Natural killer cell (primary cell): ENCODE results near the gene NUDT16L1. TPM values are rescaled to one million over a fixed set of nuclear protein-coding genes. Genes with fewer than 3 reads are reported as not detected.

Experiments
- ATAC-seq, 3 donors: fragments of 150-1000 bp in 2 of 3; fragments of 200-7000 bp in 1 of 3; cut with Tn5 transposase; 1 replicate in 1 of 3; 2 replicates in 2 of 3; pipeline ENCODE4 v1.10.0; 2021; ENCODE audit warnings: mild to moderate bottlenecking in 2 of 3, moderate library complexity in 2 of 3
- DNase-seq, 2 donors: peaks; one replicate each; pipeline versions ENCODE4 v3.0.0 to v3.0.0-alpha.2; 2013 to 2021; ENCODE audit warnings: mixed read lengths in 1 of 2
- H3K27ac ChIP-seq: one replicate; pipeline ENCODE4 v1.5.1; 2013; ENCODE audit warnings: mild to moderate bottlenecking, low read length
- H3K27me3 ChIP-seq: one replicate; pipeline ENCODE4 v1.6.1; 2013; ENCODE audit warnings: low read length; ENCODE audit not compliant: control insufficient read depth, insufficient read depth
- H3K36me3 ChIP-seq: one replicate; pipeline ENCODE4 v1.6.1; 2013; ENCODE audit warnings: low read length; ENCODE audit not compliant: control insufficient read depth, insufficient read depth
- H3K4me1 ChIP-seq: one replicate; pipeline ENCODE4 v1.6.1; 2013; ENCODE audit warnings: low read length; ENCODE audit not compliant: control insufficient read depth, insufficient read depth
- H3K4me3 ChIP-seq: one replicate; pipeline ENCODE4 v1.5.1; 2013; ENCODE audit warnings: low read length
- H3K9me3 ChIP-seq: one replicate; pipeline ENCODE4 v1.6.1; 2013; ENCODE audit warnings: low read length; ENCODE audit not compliant: control insufficient read depth, insufficient read depth
- H3K27ac Mint-ChIP-seq, 2 donors: one replicate each; pipeline ENCODE4 v1.8.0; 2022; ENCODE audit warnings: mild to moderate bottlenecking in 2 of 2, mixed read lengths in 2 of 2, moderate library complexity in 1 of 2
- H3K27me3 Mint-ChIP-seq, 2 donors: one replicate each; pipeline ENCODE4 v1.8.0; 2022; ENCODE audit warnings: low read depth in 2 of 2, mixed read lengths in 2 of 2
- H3K36me3 Mint-ChIP-seq: one replicate; pipeline ENCODE4 v1.8.0; 2022; ENCODE audit warnings: mixed read lengths
- H3K4me1 Mint-ChIP-seq, 2 donors: one replicate each; pipeline ENCODE4 v1.8.0; 2022; ENCODE audit warnings: mixed read lengths in 2 of 2
- H3K4me3 Mint-ChIP-seq: one replicate; pipeline ENCODE4 v1.8.0; 2022; ENCODE audit warnings: mild to moderate bottlenecking, moderate library complexity, mixed read lengths
- H3K9me3 Mint-ChIP-seq, 2 donors: one replicate each; pipeline ENCODE4 v1.8.0; 2022; ENCODE audit warnings: mixed read lengths in 2 of 2
- WGBS: methylation state at CpG from one replicate; pipeline ENCODE4 v1.1.7; 2013; ENCODE audit warnings: missing lambda C conversion rate; ENCODE audit not compliant: insufficient coverage; 5-methylcytosine and 5-hydroxymethylcytosine counted together
- intact Hi-C: fragments of 100-400 bp; cut with micrococcal nuclease; formaldehyde crosslinking; loops from one replicate; pipeline ENCODE4 v1.14.2; 2022
- total RNA-seq, 4 donors: library from RNA; stranded (reverse); fragments of 120-200 nt in 1 of 4; gene quantifications; one replicate each; pipeline versions ENCODE4 v1.2.3 to v1.2.4, GENCODE V29; 2013 to 2022
- TF ChIP-seq, protein P1 (sequence below): fragments of 200-600 bp; IDR thresholded peaks from one replicate; pipeline ENCODE4 v1.8.0; 2022; ENCODE audit warnings: antibody characterized with exemption

NUDT16L1 gene
- total RNA-seq, 3 donors from 2014 or later (not counting 1 experiment from before 2014, with no cell fraction given), result 30.8 to 39.1 (median 35.0) TPM

DNA sequence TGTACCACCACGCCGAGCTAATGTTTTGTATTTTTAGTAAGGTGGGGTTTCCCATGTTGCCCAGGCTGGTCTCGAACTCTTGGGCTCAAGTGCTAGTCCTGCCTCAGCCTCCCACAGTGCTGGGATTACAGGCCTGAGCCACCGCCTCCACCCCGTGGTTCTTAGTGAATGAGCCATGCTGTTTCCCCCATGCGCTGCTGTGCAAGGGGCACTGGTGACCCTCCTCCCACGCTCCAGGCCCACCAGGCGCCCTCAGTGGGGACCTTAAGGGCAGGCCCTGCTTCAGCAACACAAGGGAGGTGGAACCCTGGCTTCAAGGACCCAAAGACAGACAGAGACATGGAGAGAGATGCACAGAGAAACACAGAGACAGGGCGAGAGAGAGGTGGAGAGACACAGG is 15.4 kb upstream of the NUDT16L1 start:
- Mint-ChIP-seq H3K9me3 (no peaks in the 10 kb centered on the region), H3K36me3 (no peaks in the 10 kb centered on the region), H3K27ac (peak overlapping the region; percentile 19 to 39), H3K4me1 (peaks cover 18 to 33% of the 10 kb centered on the region in 2 donors), H3K27me3 (no peaks in the 10 kb centered on the region), H3K4me3 (no peak overlapping the region)
- TF ChIP-seq, protein P1, sequence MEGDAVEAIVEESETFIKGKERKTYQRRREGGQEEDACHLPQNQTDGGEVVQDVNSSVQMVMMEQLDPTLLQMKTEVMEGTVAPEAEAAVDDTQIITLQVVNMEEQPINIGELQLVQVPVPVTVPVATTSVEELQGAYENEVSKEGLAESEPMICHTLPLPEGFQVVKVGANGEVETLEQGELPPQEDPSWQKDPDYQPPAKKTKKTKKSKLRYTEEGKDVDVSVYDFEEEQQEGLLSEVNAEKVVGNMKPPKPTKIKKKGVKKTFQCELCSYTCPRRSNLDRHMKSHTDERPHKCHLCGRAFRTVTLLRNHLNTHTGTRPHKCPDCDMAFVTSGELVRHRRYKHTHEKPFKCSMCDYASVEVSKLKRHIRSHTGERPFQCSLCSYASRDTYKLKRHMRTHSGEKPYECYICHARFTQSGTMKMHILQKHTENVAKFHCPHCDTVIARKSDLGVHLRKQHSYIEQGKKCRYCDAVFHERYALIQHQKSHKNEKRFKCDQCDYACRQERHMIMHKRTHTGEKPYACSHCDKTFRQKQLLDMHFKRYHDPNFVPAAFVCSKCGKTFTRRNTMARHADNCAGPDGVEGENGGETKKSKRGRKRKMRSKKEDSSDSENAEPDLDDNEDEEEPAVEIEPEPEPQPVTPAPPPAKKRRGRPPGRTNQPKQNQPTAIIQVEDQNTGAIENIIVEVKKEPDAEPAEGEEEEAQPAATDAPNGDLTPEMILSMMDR, result no peak
- H3K9me3 ChIP-seq, result no peaks in the 10 kb centered on the region
- intact Hi-C loops, result no loop called here
- no peak for ATAC-seq
- no peaks in the 10 kb centered on the region for H3K27me3 ChIP-seq
- H3K4me3 ChIP-seq, result no peak overlapping the region
- no peak overlapping the region for H3K27ac ChIP-seq
- 92% methylated on average over 8 of the region's 9 CpGs for WGBS
- peaks cover 34% of the 10 kb centered on the region for H3K4me1 ChIP-seq
- DNase-seq, result no peak
- H3K36me3 ChIP-seq, result peaks cover 28% of the 10 kb centered on the region

DNA sequence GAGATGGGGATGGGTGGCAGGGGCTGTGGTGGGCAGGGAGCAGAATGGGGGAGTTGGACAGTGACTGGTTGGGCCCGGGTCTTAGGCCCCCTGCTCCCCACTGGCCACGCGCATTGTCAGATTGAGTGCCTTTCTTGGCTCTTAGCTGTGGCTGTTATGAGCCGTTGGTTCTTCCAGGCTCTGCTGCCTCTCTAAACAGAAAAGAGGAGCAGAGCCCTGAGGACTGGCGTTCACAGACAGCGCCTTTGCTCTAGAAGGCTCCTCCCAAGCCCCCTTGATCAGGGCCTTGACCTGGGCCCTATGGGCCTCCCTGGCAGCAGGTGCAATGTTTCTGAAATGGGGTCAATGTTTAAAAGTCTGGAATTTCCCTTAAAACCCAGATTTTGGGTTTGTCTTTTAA is 14.8 kb upstream of the NUDT16L1 start:
- 88% methylated on average over 6 of the region's 6 CpGs for WGBS
- Histone ChIP-seq H3K36me3 (peaks cover 28% of the 10 kb centered on the region), H3K27me3 (no peaks in the 10 kb centered on the region), H3K9me3 (no peaks in the 10 kb centered on the region), H3K4me1 (peaks cover 34% of the 10 kb centered on the region), H3K27ac (no peak overlapping the region), H3K4me3 (no peak overlapping the region)
- no peak for DNase-seq
- Mint-ChIP-seq H3K27ac (peak overlapping the region; percentile 19 to 39), H3K27me3 (no peaks in the 10 kb centered on the region), H3K4me3 (no peak overlapping the region), H3K4me1 (peaks cover 18 to 33% of the 10 kb centered on the region in 2 donors), H3K36me3 (no peaks in the 10 kb centered on the region), H3K9me3 (no peaks in the 10 kb centered on the region)
- no peak for ATAC-seq
- intact Hi-C loops, result no loop called here
- TF ChIP-seq, protein P1, result no peak

DNA sequence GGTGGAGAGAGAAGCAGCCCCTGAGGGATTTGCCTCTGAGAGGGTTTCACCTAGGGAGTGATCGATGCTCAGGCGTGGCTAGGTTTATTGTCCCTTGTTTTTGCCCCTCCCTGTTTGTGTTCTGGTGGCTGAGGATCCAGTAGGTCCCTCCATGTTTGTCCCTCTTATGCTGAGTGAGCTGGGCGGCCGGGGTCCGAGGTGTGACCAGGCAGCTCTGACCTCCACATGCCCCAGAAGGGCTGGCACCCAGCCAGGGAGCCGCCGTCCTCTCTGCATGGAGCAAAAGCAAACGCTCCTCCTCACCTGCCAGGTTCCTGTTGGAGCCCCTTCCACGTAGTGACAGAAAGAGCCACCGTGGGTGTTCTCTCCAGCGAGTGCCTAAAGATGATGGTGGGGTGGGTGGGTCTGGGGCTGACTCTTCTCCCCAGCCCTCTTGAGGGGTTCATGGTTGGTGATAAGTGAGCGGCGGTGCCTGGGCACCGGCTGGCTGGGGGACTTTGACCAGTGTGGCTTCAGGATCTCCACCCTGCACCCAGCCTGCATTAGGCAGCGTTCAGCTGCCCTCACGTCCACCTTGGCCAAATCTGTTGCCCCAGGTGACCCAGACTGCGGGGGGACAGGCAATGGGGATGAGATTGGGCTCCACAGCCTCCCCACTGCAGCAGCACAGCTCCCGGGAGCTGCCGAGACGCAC is 14.1 kb upstream of the NUDT16L1 start:
- WGBS, result 92% methylated on average over 19 of the region's 20 CpGs
- H3K36me3 Mint-ChIP-seq, result no peaks in the 10 kb centered on the region
- no peaks in the 10 kb centered on the region for H3K27me3 ChIP-seq
- intact Hi-C loops, result no loop called here
- no peaks in the 10 kb centered on the region for H3K27me3 Mint-ChIP-seq
- H3K9me3 Mint-ChIP-seq, result no peaks in the 10 kb centered on the region
- no peak overlapping the region for H3K4me3 Mint-ChIP-seq
- H3K4me1 ChIP-seq, result peaks cover 34% of the 10 kb centered on the region
- peaks cover 34% of the 10 kb centered on the region for H3K36me3 ChIP-seq
- no peak for DNase-seq
- peaks cover 18 to 33% of the 10 kb centered on the region in 2 donors for H3K4me1 Mint-ChIP-seq
- peak overlapping the region; percentile 19 to 39 for H3K27ac Mint-ChIP-seq
- no peak overlapping the region for H3K27ac ChIP-seq
- no peak overlapping the region for H3K4me3 ChIP-seq
- no peaks in the 10 kb centered on the region for H3K9me3 ChIP-seq
- TF ChIP-seq, protein P1, result no peak
- ATAC-seq, result no peak
